CD14-positive monocyte (primary cell): Measurements from ENCODE around the gene TMEM132C. TPM values are rescaled to one million over a fixed set of nuclear protein-coding genes. Genes with fewer than 3 reads are reported as not detected.

Experiments used
- DNase-seq, 3 donors: peaks; one replicate each; pipeline ENCODE4 v3.0.0-alpha.2; 2011 to 2022
- H2AFZ ChIP-seq: 2 replicates; pipeline ENCODE4 v1.6.0; 2012; ENCODE audit warnings: mild to moderate bottlenecking, low read depth, low read length, inconsistent platforms; ENCODE audit not compliant: insufficient read depth, poor library complexity, severe bottlenecking
- H3K27ac ChIP-seq, 2 donors: 1 replicate in 1 of 2; 2 replicates in 1 of 2; pipeline ENCODE4 v1.5.1; 2012 to 2013; ENCODE audit warnings: low read length in 2 of 2, control low read depth in 1 of 2, inconsistent platforms in 1 of 2, low read depth in 1 of 2, mild to moderate bottlenecking in 1 of 2
- H3K27me3 ChIP-seq, 2 donors: one replicate each; pipeline versions ENCODE4 v1.6.0 to v1.6.1; 2011 to 2013; ENCODE audit warnings: low read length in 2 of 2; ENCODE audit not compliant: control insufficient read depth in 2 of 2, insufficient read depth in 2 of 2
- H3K36me3 ChIP-seq, 2 donors: replicated peaks in 1 of 2; 1 replicate in 1 of 2; 2 replicates in 1 of 2; pipeline versions ENCODE4 v1.5.1 to v1.6.1; 2012 to 2013; ENCODE audit warnings: low read length in 2 of 2, control low read depth in 1 of 2, inconsistent platforms in 1 of 2, mild to moderate bottlenecking in 1 of 2; ENCODE audit not compliant: insufficient read depth in 2 of 2, control insufficient read depth in 1 of 2
- H3K4me1 ChIP-seq, 2 donors: 1 replicate in 1 of 2; 2 replicates in 1 of 2; pipeline versions ENCODE4 v1.5.1 to v1.6.1; 2012 to 2013; ENCODE audit warnings: low read length in 2 of 2, control low read depth in 1 of 2, inconsistent platforms in 1 of 2, mild to moderate bottlenecking in 1 of 2, moderate library complexity in 1 of 2; ENCODE audit not compliant: insufficient read depth in 2 of 2, control insufficient read depth in 1 of 2
- H3K4me2 ChIP-seq: replicated peaks from 2 replicates; pipeline ENCODE3; 2012; ENCODE audit warnings: low read length, moderate library complexity, mild to moderate bottlenecking; ENCODE audit not compliant: poor library complexity, severe bottlenecking; ENCODE audit errors: extremely low read depth
- H3K4me3 ChIP-seq, 3 experiments: fragments of 200-600 bp in 1 of 3; sonication (generic) in 1 of 3; replicated peaks in 1 of 3; 1 replicate in 2 of 3; 2 replicates in 1 of 3; pipeline ENCODE4 v1.5.1; 2011 to 2013; ENCODE audit warnings: low read length in 3 of 3, mild to moderate bottlenecking in 3 of 3, control low read depth in 2 of 3, low read depth in 2 of 3, inconsistent platforms in 1 of 3, moderate library complexity in 1 of 3
- H3K79me2 ChIP-seq: 2 replicates; pipeline ENCODE4 v1.6.0; 2012; ENCODE audit warnings: mild to moderate bottlenecking, control low read depth, inconsistent platforms, low read length, moderate library complexity; ENCODE audit not compliant: insufficient read depth
- H3K9ac ChIP-seq: 2 replicates; pipeline ENCODE4 v1.6.0; 2017; ENCODE audit warnings: low read length, mild to moderate bottlenecking; ENCODE audit not compliant: insufficient read depth, poor library complexity, severe bottlenecking
- H3K9me3 ChIP-seq, 2 donors: replicated peaks in 1 of 2; 1 replicate in 1 of 2; 2 replicates in 1 of 2; pipeline versions ENCODE4 v1.5.1 to v1.6.1; 2012 to 2013; ENCODE audit warnings: low read length in 2 of 2, control low read depth in 1 of 2; ENCODE audit not compliant: control insufficient read depth in 1 of 2, insufficient read depth in 1 of 2
- H4K20me1 ChIP-seq: 2 replicates; pipeline ENCODE4 v1.6.0; 2012; ENCODE audit warnings: mild to moderate bottlenecking, low read length, control low read depth, moderate library complexity; ENCODE audit not compliant: insufficient read depth
- H3K27ac Mint-ChIP-seq, 7 donors: one replicate each; pipeline ENCODE4 v1.8.0; 2020; ENCODE audit warnings: mild to moderate bottlenecking in 7 of 7, mixed read lengths in 7 of 7, moderate library complexity in 6 of 7, inconsistent platforms in 2 of 7
- H3K27me3 Mint-ChIP-seq, 3 donors: one replicate each; pipeline ENCODE4 v1.8.0; 2021 to 2022; ENCODE audit warnings: low read depth in 3 of 3, mild to moderate bottlenecking in 3 of 3, mixed read lengths in 3 of 3, moderate library complexity in 3 of 3, inconsistent platforms in 1 of 3
- H3K36me3 Mint-ChIP-seq, 2 donors: one replicate each; pipeline ENCODE4 v1.8.0; 2020; ENCODE audit warnings: mixed read lengths in 2 of 2, inconsistent platforms in 1 of 2, mild to moderate bottlenecking in 1 of 2
- H3K4me1 Mint-ChIP-seq: one replicate; pipeline ENCODE4 v1.8.0; 2020; ENCODE audit warnings: mild to moderate bottlenecking, mixed read lengths
- H3K4me3 Mint-ChIP-seq, 2 donors: one replicate each; pipeline ENCODE4 v1.8.0; 2020; ENCODE audit warnings: mild to moderate bottlenecking in 2 of 2, mixed read lengths in 2 of 2, moderate library complexity in 1 of 2
- H3K9me3 Mint-ChIP-seq, 7 donors: one replicate each; pipeline ENCODE4 v1.8.0; 2020 to 2022; ENCODE audit warnings: mixed read lengths in 7 of 7, mild to moderate bottlenecking in 6 of 7, moderate library complexity in 6 of 7, inconsistent platforms in 2 of 7
- CTCF ChIP-seq: fragments of 200-600 bp; IDR thresholded peaks from one replicate; pipeline ENCODE4 v1.8.0; 2022; ENCODE audit warnings: antibody characterized with exemption, mild to moderate bottlenecking
- WGBS: methylation state at CpG from one replicate; pipeline ENCODE4 v1.1.5; 2013; ENCODE audit warnings: missing lambda C conversion rate; ENCODE audit not compliant: insufficient coverage; 5-methylcytosine and 5-hydroxymethylcytosine counted together
- intact Hi-C, 2 donors: fragments of 100-400 bp; cut with micrococcal nuclease; formaldehyde crosslinking; loops; one replicate each; pipeline versions ENCODE4 v1.15.0 to v1.15.1; 2023
- polyA plus RNA-seq, 3 donors: library from polyadenylated mRNA; depleted of rRNA in 1 of 3; unstranded in 2 of 3; stranded (reverse) in 1 of 3; fragments of 300-500 nt in 2 of 3; fragments of >200 nt in 1 of 3; fragmentation: Illumina TruSeq in 2 of 3; gene quantifications; 1 replicate in 2 of 3; 2 replicates in 1 of 3; pipeline ENCODE4 v1.2.3, GENCODE V29; 2012 to 2021

The TMEM132C gene
- polyA plus RNA-seq, 3 donors: not detected

GRCh38 chr12:128606970-128607369 is 340.0 kb downstream of the TMEM132C start:
- Mint-ChIP-seq H3K4me3 (no peak overlapping the region), H3K27me3 (peaks cover 0 to 1% (median under 1%) of the 10 kb centered on the region in 3 donors), H3K4me1 (no peaks in the 10 kb centered on the region), H3K9me3 (peaks cover 0 to 3% (median 0%) of the 10 kb centered on the region in 7 donors), H3K36me3 (no peaks in the 10 kb centered on the region), H3K27ac (no peak overlapping the region)
- WGBS: 90% methylated on average over 4 of the region's 4 CpGs
- intact Hi-C loops: no loop called here
- no peaks in the 10 kb centered on the region for H4K20me1 ChIP-seq
- no peaks in the 10 kb centered on the region for H3K4me1 ChIP-seq
- no peak overlapping the region for H3K9ac ChIP-seq
- H3K27me3 ChIP-seq: no peaks in the 10 kb centered on the region
- no peaks in the 10 kb centered on the region for H3K9me3 ChIP-seq
- no peak for DNase-seq
- no peak overlapping the region for H3K4me3 ChIP-seq
- no peak overlapping the region for H3K27ac ChIP-seq
- H2AFZ ChIP-seq: no peak overlapping the region
- no peaks in the 10 kb centered on the region for H3K79me2 ChIP-seq
- H3K4me2 ChIP-seq: no peak overlapping the region
- H3K36me3 ChIP-seq: no peaks in the 10 kb centered on the region
- no peak for TF ChIP-seq CTCF

- no peaks in the 10 kb centered on the region for H4K20me1 ChIP-seq
- H3K36me3 Mint-ChIP-seq: no peaks in the 10 kb centered on the region
- WGBS: 78% methylated on average over 1 of the region's 4 CpGs
These were observed 340.7 kb downstream of the TMEM132C start for GRCh38 chr12:128607641-128608040.

More at GRCh38 chr12:128607641-128608040, 340.7 kb downstream of the TMEM132C start:
- no peaks in the 10 kb centered on the region for H3K4me1 Mint-ChIP-seq
- H3K27ac Mint-ChIP-seq: no peak overlapping the region
- Histone ChIP-seq H3K27me3 (no peaks in the 10 kb centered on the region), H3K36me3 (no peaks in the 10 kb centered on the region), H3K4me1 (no peaks in the 10 kb centered on the region), H3K4me2 (no peak overlapping the region), H3K4me3 (no peak overlapping the region), H2AFZ (no peak overlapping the region), H3K79me2 (no peaks in the 10 kb centered on the region), H3K9me3 (no peaks in the 10 kb centered on the region), H3K27ac (no peak overlapping the region), H3K9ac (no peak overlapping the region)
- H3K27me3 Mint-ChIP-seq: peaks cover 0 to 3% (median 2%) of the 10 kb centered on the region in 3 donors
- TF ChIP-seq CTCF: no peak
- intact Hi-C loops: no loop called here
- H3K9me3 Mint-ChIP-seq: peaks cover 0 to 3% (median 0%) of the 10 kb centered on the region in 7 donors
- H3K4me3 Mint-ChIP-seq: no peak overlapping the region
- DNase-seq: no peak
